Loucy (cell line): ENCODE data around the gene GZMA.

ENCODE experiments used
- H2AFZ ChIP-seq: fragments of 200-600 bp; sonication (generic); 2 replicates; pipeline ENCODE4 v1.6.0; 2016; ENCODE audit warnings: antibody characterized with exemption, mild to moderate bottlenecking, low read length, moderate library complexity
- H3F3A ChIP-seq: fragments of 200-600 bp; 2 replicates; pipeline ENCODE4 v1.6.0; 2016; ENCODE audit warnings: antibody characterized with exemption, low read depth, mild to moderate bottlenecking
- H3K27me3 ChIP-seq: fragments of 200-600 bp; sonication (generic); 2 replicates; pipeline ENCODE4 v1.6.1; 2014; ENCODE audit warnings: low read length, mild to moderate bottlenecking; ENCODE audit not compliant: insufficient read depth, poor library complexity, severe bottlenecking
- H3K36me3 ChIP-seq: fragments of 200-600 bp; sonication (generic); 2 replicates; pipeline ENCODE4 v1.6.1; 2016; ENCODE audit warnings: low read length; ENCODE audit not compliant: insufficient read depth
- H3K4me1 ChIP-seq: fragments of 200-600 bp; sonication (generic); 2 replicates; pipeline ENCODE4 v1.5.1; 2014; ENCODE audit warnings: low read length, mild to moderate bottlenecking; ENCODE audit not compliant: insufficient read depth, poor library complexity, severe bottlenecking
- H3K4me2 ChIP-seq: fragments of 200-600 bp; sonication (generic); 2 replicates; pipeline ENCODE4 v1.6.0; 2014; ENCODE audit warnings: antibody characterized with exemption, low read length, low read depth, mild to moderate bottlenecking; ENCODE audit not compliant: poor library complexity, severe bottlenecking
- H3K4me3 ChIP-seq: fragments of 200-600 bp; sonication (generic); 2 replicates; pipeline ENCODE4 v1.5.1; 2014; ENCODE audit warnings: low read length, mild to moderate bottlenecking, mixed read lengths; ENCODE audit not compliant: poor library complexity, severe bottlenecking
- H3K79me2 ChIP-seq: fragments of 200-600 bp; sonication (generic); 2 replicates; pipeline ENCODE4 v1.6.1; 2014; ENCODE audit warnings: low read length; ENCODE audit not compliant: insufficient read depth
- H3K9ac ChIP-seq: fragments of 200-600 bp; sonication (generic); 2 replicates; pipeline ENCODE4 v1.6.0; 2014; ENCODE audit warnings: mild to moderate bottlenecking, low read depth, low read length, moderate library complexity; ENCODE audit not compliant: poor library complexity, severe bottlenecking
- H3K9me2 ChIP-seq: fragments of 200-600 bp; sonication (generic); replicated peaks from 2 replicates; pipeline ENCODE4 v1.6.1; 2016; ENCODE audit warnings: low read depth, low read length, mixed read lengths
- H3K9me3 ChIP-seq: fragments of 200-600 bp; sonication (generic); 2 replicates; pipeline ENCODE4 v1.6.1; 2014; ENCODE audit warnings: mild to moderate bottlenecking, antibody characterized with exemption, low read length, low read depth; ENCODE audit not compliant: insufficient read depth
- H4K20me1 ChIP-seq: fragments of 200-600 bp; sonication (generic); 2 replicates; pipeline ENCODE4 v1.6.0; 2014; ENCODE audit warnings: antibody characterized with exemption, low read length, mild to moderate bottlenecking; ENCODE audit not compliant: insufficient read depth, poor library complexity, severe bottlenecking
- CTCF ChIP-seq: fragments of 200-600 bp; sonication (generic); conservative IDR thresholded peaks from 2 replicates; pipeline ENCODE4 v1.5.1; 2014; ENCODE audit warnings: mild to moderate bottlenecking, antibody characterized with exemption, low read length
- EZH2phosphoT487 ChIP-seq: fragments of 200-600 bp; IDR thresholded peaks from 2 replicates; pipeline ENCODE4 v1.6.1; 2018; ENCODE audit warnings: antibody characterized with exemption, mild to moderate bottlenecking, moderate library complexity, borderline replicate concordance

Gene GZMA

DNA sequence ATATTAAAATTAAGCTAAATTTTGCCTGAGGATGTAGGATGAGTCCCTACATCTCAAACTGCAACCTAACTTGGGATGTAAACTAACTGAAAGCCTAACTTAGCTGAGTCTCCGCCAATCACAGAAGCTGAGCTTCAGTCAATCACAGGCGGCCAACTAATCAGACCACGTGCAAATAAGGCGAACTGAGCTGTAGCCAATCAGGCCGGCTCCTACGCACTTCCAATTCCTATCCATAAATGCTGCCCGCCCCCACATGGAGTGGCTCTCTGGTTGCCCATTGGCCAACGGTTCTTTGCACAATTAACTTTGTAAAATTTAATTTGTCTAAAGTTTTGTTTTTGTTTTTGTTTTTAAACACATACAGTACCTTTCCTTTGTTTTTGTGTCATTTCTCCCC, 43.6 kb downstream of the GZMA start:
- Histone ChIP-seq H3K9me3 (no peaks in the 10 kb centered on the region), H3K9me2 (no peaks in the 10 kb centered on the region), H3K4me3 (peak overlapping the region; percentile 33), H2AFZ (peak overlapping the region; percentile 58), H3K4me1 (peaks cover 19% of the 10 kb centered on the region), H3K4me2 (peak overlapping the region; percentile 60), H3K79me2 (no peaks in the 10 kb centered on the region), H3K36me3 (no peaks in the 10 kb centered on the region), H3F3A (no peaks in the 10 kb centered on the region), H4K20me1 (no peaks in the 10 kb centered on the region), H3K27me3 (no peaks in the 10 kb centered on the region), H3K9ac (no peak overlapping the region)
- no peak for TF ChIP-seq EZH2phosphoT487
- TF ChIP-seq CTCF = no peak

DNA sequence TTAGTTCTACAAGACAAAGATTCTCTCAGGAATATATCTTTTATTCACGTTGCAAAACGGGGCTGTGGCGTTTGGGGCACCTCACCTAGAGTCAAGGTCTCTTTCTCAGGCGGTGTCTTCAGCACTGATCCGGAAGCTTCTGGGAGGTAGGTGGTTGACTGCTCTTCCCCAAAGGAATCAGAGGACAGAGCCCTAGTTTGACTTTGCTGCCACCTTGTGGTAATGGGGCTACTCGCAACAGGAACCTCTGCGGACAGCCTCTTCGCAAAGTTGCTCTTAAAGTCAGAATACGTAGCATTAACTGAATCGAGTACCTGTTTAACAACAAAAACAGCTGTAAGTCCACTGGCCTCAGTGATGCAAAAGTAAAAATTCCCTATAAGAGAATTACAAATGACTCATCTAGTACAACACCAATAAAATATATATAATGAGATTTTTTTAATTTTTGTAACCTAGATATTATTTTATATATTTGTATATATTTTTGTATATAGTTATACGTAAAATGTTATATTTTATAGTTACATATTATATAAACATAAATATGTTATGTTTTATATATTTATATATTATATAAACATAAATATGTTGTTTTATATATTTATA, 44.2 kb downstream of the GZMA start:
- Histone ChIP-seq H3F3A (no peaks in the 10 kb centered on the region), H2AFZ (peak overlapping the region; percentile 58), H3K4me2 (peak overlapping the region; percentile 60), H3K27me3 (no peaks in the 10 kb centered on the region), H3K9me3 (no peaks in the 10 kb centered on the region), H3K4me1 (peaks cover 19% of the 10 kb centered on the region), H3K79me2 (no peaks in the 10 kb centered on the region), H3K9ac (no peak overlapping the region), H3K36me3 (no peaks in the 10 kb centered on the region), H4K20me1 (no peaks in the 10 kb centered on the region), H3K9me2 (no peaks in the 10 kb centered on the region), H3K4me3 (peak overlapping the region; percentile 33)
- TF ChIP-seq EZH2phosphoT487 (no peak), CTCF (peak; percentile 98)

GRCh38 chr5:55149308-55149795, 46.9 kb downstream of the GZMA start:
- Histone ChIP-seq H3F3A (no peaks in the 10 kb centered on the region), H3K4me3 (no peak overlapping the region), H3K27me3 (no peaks in the 10 kb centered on the region), H3K4me2 (no peak overlapping the region), H4K20me1 (no peaks in the 10 kb centered on the region), H3K9me2 (no peaks in the 10 kb centered on the region), H2AFZ (no peak overlapping the region), H3K9me3 (no peaks in the 10 kb centered on the region), H3K4me1 (peaks cover 12% of the 10 kb centered on the region), H3K79me2 (no peaks in the 10 kb centered on the region), H3K36me3 (no peaks in the 10 kb centered on the region), H3K9ac (no peak overlapping the region)
- TF ChIP-seq EZH2phosphoT487 (no peak), CTCF (no peak)
